HCT116 (cell line): ENCODE data around the gene ASIC1. TPM values are rescaled to one million over a fixed set of nuclear protein-coding genes. Genes with fewer than 3 reads are reported as not detected.

Source experiments
- ATAC-seq: fragments of 200-7000 bp; cut with Tn5 transposase; 2 replicates; pipeline ENCODE4 v1.9.1; 2020; ENCODE audit warnings: mild to moderate bottlenecking, moderate library complexity
- BruUV-seq: library from RNA; stranded (reverse); fragments of 400-500 nt; replicated peaks from 2 replicates; lab custom pipeline; 2021; lab: Mats Ljungman, UMichigan
- CTCF ChIA-PET: fragments of 300-600 bp; sonication (Branson Sonifier 250); formaldehyde crosslinking; loops from one replicate; lab custom pipeline; 2021; ENCODE audit warnings: antibody characterized with exemption; lab: Charles Lee
- POLR2A ChIA-PET: fragments of 300-600, 350-600 bp; sonication (Branson Sonifier 250); formaldehyde crosslinking; loops from one replicate; lab custom pipeline; 2021; ENCODE audit warnings: antibody characterized with exemption; lab: Charles Lee
- RAD21 ChIA-PET, 2 experiments: fragments of 300-600 bp; sonication (Branson Sonifier 250); formaldehyde crosslinking; loops; one replicate each; lab custom pipeline; 2023; ENCODE audit warnings: low total read pairs in 2 of 2; ENCODE audit not compliant: uncharacterized antibody in 2 of 2, unreplicated experiment in 2 of 2, low non-redundant PET in 1 of 2; lab: Charles Lee
- DNase-seq: peaks from one replicate; pipeline ENCODE4 v3.0.0-alpha.2; 2010; ENCODE audit warnings: low read depth, low spot score
- H2AFZ ChIP-seq: fragments of 200-600 bp; shearing (Covaris generic), sonication (generic); 2 replicates; pipeline ENCODE4 v1.6.1; 2017; ENCODE audit warnings: low read depth, mixed run types, mixed read lengths, antibody characterized with exemption, low read length; ENCODE audit not compliant: poor library complexity, severe bottlenecking
- H3K27ac ChIP-seq: 2 replicates; pipeline ENCODE4 v1.5.1; 2012; ENCODE audit warnings: low read depth, low read length
- H3K27me3 ChIP-seq: fragments of 200-600 bp; sonication (generic); 2 replicates; pipeline ENCODE4 v1.6.1; 2016; ENCODE audit warnings: mixed run types, low read length, mixed read lengths; ENCODE audit not compliant: insufficient read depth
- H3K36me3 ChIP-seq, 2 experiments: fragments of 200-500 bp in 1 of 2; fragments of 200-600 bp in 1 of 2; sonication (Bioruptor generic) in 1 of 2; sonication (generic) in 1 of 2; 2 replicates each; pipeline versions ENCODE4 v1.5.1 to v1.6.1; 2014 to 2016; ENCODE audit warnings: low read length in 2 of 2, inconsistent platforms in 1 of 2, mixed read lengths in 1 of 2, mixed run types in 1 of 2; ENCODE audit not compliant: insufficient read depth in 2 of 2, control insufficient read depth in 1 of 2
- H3K4me1 ChIP-seq, 2 experiments: fragments of 200-600 bp in 1 of 2; sonication (generic) in 1 of 2; 2 replicates each; pipeline versions ENCODE4 v1.5.1 to v1.6.1; 2012 to 2017; ENCODE audit warnings: low read length in 2 of 2, inconsistent platforms in 1 of 2, mild to moderate bottlenecking in 1 of 2, mixed read lengths in 1 of 2, mixed run types in 1 of 2, moderate library complexity in 1 of 2; ENCODE audit not compliant: insufficient read depth in 2 of 2, control insufficient read depth in 1 of 2
- H3K4me2 ChIP-seq: fragments of 200-600 bp; sonication (generic); 2 replicates; pipeline ENCODE4 v1.6.1; 2017; ENCODE audit warnings: mixed run types, low read length, mixed read lengths
- H3K4me3 ChIP-seq, 2 experiments: fragments of 200-600 bp in 1 of 2; sonication (generic) in 1 of 2; replicated peaks in 1 of 2; 2 replicates each; pipeline ENCODE4 v1.5.1; 2011 to 2016; ENCODE audit warnings: low read length in 2 of 2, control low read depth in 1 of 2, low read depth in 1 of 2, mild to moderate bottlenecking in 1 of 2, mixed read lengths in 1 of 2, mixed run types in 1 of 2
- H3K79me2 ChIP-seq: fragments of 200-600 bp; sonication (generic); 2 replicates; pipeline ENCODE4 v1.6.1; 2017; ENCODE audit warnings: mild to moderate bottlenecking, mixed run types, low read length, moderate library complexity, mixed read lengths; ENCODE audit not compliant: insufficient read depth
- H3K9ac ChIP-seq: fragments of 200-600 bp; sonication (generic); 2 replicates; pipeline ENCODE4 v1.6.1; 2016; ENCODE audit warnings: low read length, mixed read lengths
- H3K9me2 ChIP-seq: fragments of 200-600 bp; sonication (generic), shearing (Covaris generic); 2 replicates; pipeline ENCODE4 v1.6.1; 2017; ENCODE audit warnings: mixed run types, mild to moderate bottlenecking, moderate library complexity; ENCODE audit not compliant: insufficient read depth
- H3K9me3 ChIP-seq, 2 experiments: fragments of 200-500 bp in 1 of 2; fragments of 200-600 bp in 1 of 2; sonication (Bioruptor generic) in 1 of 2; sonication (generic) in 1 of 2; 2 replicates each; pipeline ENCODE4 v1.6.1; 2014 to 2017; ENCODE audit warnings: low read length in 2 of 2, mixed read lengths in 2 of 2, inconsistent platforms in 1 of 2, low read depth in 1 of 2, mild to moderate bottlenecking in 1 of 2, mixed run types in 1 of 2, moderate library complexity in 1 of 2; ENCODE audit not compliant: control insufficient read depth in 1 of 2, insufficient read depth in 1 of 2
- H4K20me1 ChIP-seq: fragments of 200-600 bp; sonication (generic), shearing (Covaris generic); 2 replicates; pipeline ENCODE4 v1.6.1; 2017; ENCODE audit warnings: mixed run types, mild to moderate bottlenecking, moderate library complexity; ENCODE audit not compliant: insufficient read depth
- EGR1 ChIP-seq: IDR thresholded peaks from 2 replicates; pipeline ENCODE4 v1.6.1; 2012; ENCODE audit warnings: low read depth
- POLR2A ChIP-seq: IDR thresholded peaks from 2 replicates; pipeline ENCODE4 v1.7.0; 2011; ENCODE audit warnings: borderline replicate concordance; ENCODE audit not compliant: insufficient read depth, insufficient read length; ENCODE audit errors: extremely low read depth
- POLR2AphosphoS5 ChIP-seq: IDR thresholded peaks from 2 replicates; pipeline ENCODE4 v1.6.1; 2011; ENCODE audit warnings: mild to moderate bottlenecking, low read depth, low read length, moderate library complexity
- REST ChIP-seq: IDR thresholded peaks from 2 replicates; pipeline ENCODE4 v1.6.1; 2012; ENCODE audit warnings: low read depth
- SIN3A ChIP-seq: IDR thresholded peaks from 2 replicates; pipeline ENCODE4 v1.6.1; 2012; ENCODE audit warnings: low read depth
- ZFX ChIP-seq: fragments of 450-650 bp; IDR thresholded peaks from 2 replicates; pipeline ENCODE4 v1.6.1; 2017
- intact Hi-C: fragments of 100-400 bp; cut with micrococcal nuclease; formaldehyde crosslinking; loops from 2 replicates; pipeline ENCODE4 v1.10.0; 2022
- total RNA-seq: library from RNA; stranded (reverse); gene quantifications from one replicate; pipeline ENCODE4 v1.2.1, GENCODE V29; 2021; ENCODE audit not compliant: unreplicated experiment

The ASIC1 gene
- total RNA-seq, 1 experiment from 2014 or later: 28.9 TPM

GRCh38 chr12:50111693-50112455 lies 54.5 kb downstream of the ASIC1 start, which contains the start of gene COX14 (continued):
- TF ChIP-seq REST (no peak), POLR2AphosphoS5 (peak; percentile 92), POLR2A (peak; percentile 78)

- Histone ChIP-seq H3K9me3 (no peaks in the 10 kb centered on the region), H3K4me2 (peak overlapping the region; percentile 79), H3K79me2 (peaks cover 46% of the 10 kb centered on the region), H4K20me1 (no peaks in the 10 kb centered on the region), H3K27me3 (no peaks in the 10 kb centered on the region), H3K9ac (peak overlapping the region; percentile 85), H3K27ac (peak overlapping the region; percentile 77), H3K4me1 (peaks cover 20 to 22% of the 10 kb centered on the region in 2 experiments), H2AFZ (no peak overlapping the region), H3K36me3 (no peaks in the 10 kb centered on the region), H3K9me2 (no peaks in the 10 kb centered on the region), H3K4me3 (peak overlapping the region; percentile 93 to 99)
- peak; percentile 5 for ATAC-seq
- DNase-seq: no peak
- no peak for TF ChIP-seq EGR1
- TF ChIP-seq SIN3A: no peak; the same call in 1 of the 2 replicates
- peak; percentile 39; the same call in 1 of the 2 replicates for TF ChIP-seq ZFX
- ChIA-PET CTCF (interaction anchor here (0.9 to 3.8 kb wide), 20 partner anchors 8 to 713 kb away, joined by 3 to 33 read pairs (median 6); partner anchors contain the start of genes CERS5, GPD1, LIMA1 and SMARCD1), POLR2A (interaction anchor here (0.6 to 2.8 kb wide), 11 partner anchors 9 to 171 kb away, joined by 3 to 20 read pairs (median 4); partner anchors contain the start of genes CERS5, GPD1, LIMA1 and SMARCD1), RAD21 (interaction anchor here (0.5 to 1.7 kb wide), 7 partner anchors 28 to 202 kb away, joined by 3 to 7 read pairs (median 3); partner anchors contain the start of gene SMARCD1 (in 1 of the 2))
- TSS peak; percentile 40 for BruUV-seq
- intact Hi-C loops: loop anchor here (5.0 kb wide), 1 partner anchor 200 kb away; no protein-coding TSS in a partner anchor
Measured at GRCh38 chr12:50112456-50113218, 55.2 kb downstream of the ASIC1 start.
